ENCODE data around the gene CAMK2A.
"Not testable (repeated sequence)": the region's sequence is repeated elsewhere in the genome, so short reads cannot be mapped to it uniquely, and the experiment has no call there.

CAMK2A gene

GRCh38 chr5:150238646-150239045 is 50.9 kb downstream of the CAMK2A start:
- no peak for DNase-seq (ENCODE audit: low read depth)
- Histone ChIP-seq H3K27me3 (replicated peaks; ENCODE audit: control insufficient read depth, insufficient read depth, low read length) (no peaks in the 10 kb centered on the region), H3K4me3 (ENCODE audit: low read length) (no peak overlapping the region), H3K9ac (ENCODE audit: low read length) (no peak overlapping the region), H3K9me3 (ENCODE audit: control insufficient read depth, low read length) (no peaks in the 10 kb centered on the region), H3K4me1 (ENCODE audit: control insufficient read depth, insufficient read depth, low read length) (no peaks in the 10 kb centered on the region), H3K36me3 (ENCODE audit: control insufficient read depth, insufficient read depth, low read length, severe bottlenecking) (no peaks in the 10 kb centered on the region)

- no peak overlapping the region for H3K4me3 ChIP-seq (ENCODE audit: low read length)
- H3K27me3 ChIP-seq (replicated peaks; ENCODE audit: control insufficient read depth, insufficient read depth, low read length) = no peaks in the 10 kb centered on the region
- no peak for DNase-seq (ENCODE audit: low read depth)
- H3K9me3 ChIP-seq (ENCODE audit: control insufficient read depth, low read length) = no peaks in the 10 kb centered on the region
- no peaks in the 10 kb centered on the region for H3K36me3 ChIP-seq (ENCODE audit: control insufficient read depth, insufficient read depth, low read length, severe bottlenecking)
- H3K4me1 ChIP-seq (ENCODE audit: control insufficient read depth, insufficient read depth, low read length) = no peaks in the 10 kb centered on the region
- no peak overlapping the region for H3K9ac ChIP-seq (ENCODE audit: low read length)
These were observed 52.4 kb downstream of the CAMK2A start for GRCh38 chr5:150236981-150237754.

- Histone ChIP-seq H3K36me3 (ENCODE audit: control insufficient read depth, insufficient read depth, low read length, severe bottlenecking) (no peaks in the 10 kb centered on the region), H3K27me3 (replicated peaks; ENCODE audit: control insufficient read depth, insufficient read depth, low read length) (no peaks in the 10 kb centered on the region), H3K9ac (ENCODE audit: low read length) (no peak overlapping the region), H3K4me1 (ENCODE audit: control insufficient read depth, insufficient read depth, low read length) (no peaks in the 10 kb centered on the region), H3K4me3 (ENCODE audit: low read length) (no peak overlapping the region), H3K9me3 (ENCODE audit: control insufficient read depth, low read length) (no peaks in the 10 kb centered on the region)
- DNase-seq (ENCODE audit: low read depth) = no peak
These were observed 53.3 kb downstream of the CAMK2A start for GRCh38 chr5:150236313-150236712.

- Histone ChIP-seq H3K4me1 (ENCODE audit: control insufficient read depth, insufficient read depth, low read length) (no peaks in the 10 kb centered on the region), H3K4me3 (ENCODE audit: low read length) (no peak overlapping the region), H3K9me3 (ENCODE audit: control insufficient read depth, low read length) (no peaks in the 10 kb centered on the region), H3K9ac (ENCODE audit: low read length) (no peak overlapping the region), H3K36me3 (ENCODE audit: control insufficient read depth, insufficient read depth, low read length, severe bottlenecking) (no peaks in the 10 kb centered on the region), H3K27me3 (replicated peaks; ENCODE audit: control insufficient read depth, insufficient read depth, low read length) (no peaks in the 10 kb centered on the region)
- DNase-seq (ENCODE audit: low read depth) = no peak
These were observed 54.1 kb downstream of the CAMK2A start for GRCh38 chr5:150235500-150235854.

- DNase-seq (ENCODE audit: low read depth) = no peak
- Histone ChIP-seq H3K4me3 (ENCODE audit: low read length) (no peak overlapping the region), H3K9me3 (ENCODE audit: control insufficient read depth, low read length) (no peaks in the 10 kb centered on the region), H3K9ac (ENCODE audit: low read length) (no peak overlapping the region), H3K36me3 (ENCODE audit: control insufficient read depth, insufficient read depth, low read length, severe bottlenecking) (no peaks in the 10 kb centered on the region), H3K27me3 (replicated peaks; ENCODE audit: control insufficient read depth, insufficient read depth, low read length) (no peaks in the 10 kb centered on the region), H3K4me1 (ENCODE audit: control insufficient read depth, insufficient read depth, low read length) (no peaks in the 10 kb centered on the region)
These were observed 54.7 kb downstream of the CAMK2A start for GRCh38 chr5:150234576-150235499.

GRCh38 chr5:150233706-150234105 is 55.9 kb downstream of the CAMK2A start:
- H3K4me1 ChIP-seq (ENCODE audit: control insufficient read depth, insufficient read depth, low read length); H3K4me3 ChIP-seq (ENCODE audit: low read length); H3K9me3 ChIP-seq (ENCODE audit: control insufficient read depth, low read length); DNase-seq (ENCODE audit: low read depth); H3K36me3 ChIP-seq (ENCODE audit: control insufficient read depth, insufficient read depth, low read length, severe bottlenecking); H3K9ac ChIP-seq (ENCODE audit: low read length); H3K27me3 ChIP-seq (replicated peaks; ENCODE audit: control insufficient read depth, insufficient read depth, low read length): not testable (repeated sequence)

GRCh38 chr5:150230842-150231241 is 58.7 kb downstream of the CAMK2A start:
- no peak overlapping the region for H3K9ac ChIP-seq (ENCODE audit: low read length)
- no peaks in the 10 kb centered on the region for H3K9me3 ChIP-seq (ENCODE audit: control insufficient read depth, low read length)
- H3K4me3 ChIP-seq (ENCODE audit: low read length) = no peak overlapping the region
- H3K27me3 ChIP-seq (replicated peaks; ENCODE audit: control insufficient read depth, insufficient read depth, low read length) = no peaks in the 10 kb centered on the region
- no peak for DNase-seq (ENCODE audit: low read depth)
- H3K36me3 ChIP-seq (ENCODE audit: control insufficient read depth, insufficient read depth, low read length, severe bottlenecking) = no peaks in the 10 kb centered on the region
- peaks cover 8% of the 10 kb centered on the region for H3K4me1 ChIP-seq (ENCODE audit: control insufficient read depth, insufficient read depth, low read length)

- no peak for DNase-seq (ENCODE audit: low read depth)
- no peak overlapping the region for H3K9ac ChIP-seq (ENCODE audit: low read length)
- no peak overlapping the region for H3K4me3 ChIP-seq (ENCODE audit: low read length)
- no peaks in the 10 kb centered on the region for H3K36me3 ChIP-seq (ENCODE audit: control insufficient read depth, insufficient read depth, low read length, severe bottlenecking)
- H3K9me3 ChIP-seq (ENCODE audit: control insufficient read depth, low read length) = no peaks in the 10 kb centered on the region
- H3K4me1 ChIP-seq (ENCODE audit: control insufficient read depth, insufficient read depth, low read length) = peaks cover 8% of the 10 kb centered on the region
- H3K27me3 ChIP-seq (replicated peaks; ENCODE audit: control insufficient read depth, insufficient read depth, low read length) = no peaks in the 10 kb centered on the region
These were observed 60.0 kb downstream of the CAMK2A start for GRCh38 chr5:150229571-150229970.

GRCh38 chr5:150227606-150228273 is 61.8 kb downstream of the CAMK2A start:
- H3K4me3 ChIP-seq (ENCODE audit: low read length) = no peak overlapping the region
- H3K4me1 ChIP-seq (ENCODE audit: control insufficient read depth, insufficient read depth, low read length) = peaks cover 8% of the 10 kb centered on the region
- H3K9ac ChIP-seq (ENCODE audit: low read length) = no peak overlapping the region
- no peaks in the 10 kb centered on the region for H3K36me3 ChIP-seq (ENCODE audit: control insufficient read depth, insufficient read depth, low read length, severe bottlenecking)
- H3K9me3 ChIP-seq (ENCODE audit: control insufficient read depth, low read length) = no peaks in the 10 kb centered on the region
- no peaks in the 10 kb centered on the region for H3K27me3 ChIP-seq (replicated peaks; ENCODE audit: control insufficient read depth, insufficient read depth, low read length)
- DNase-seq (ENCODE audit: low read depth) = peak; percentile 77

- H3K27me3 ChIP-seq (replicated peaks; ENCODE audit: control insufficient read depth, insufficient read depth, low read length) = no peaks in the 10 kb centered on the region
- no peak overlapping the region for H3K4me3 ChIP-seq (ENCODE audit: low read length)
- H3K4me1 ChIP-seq (ENCODE audit: control insufficient read depth, insufficient read depth, low read length) = peaks cover 8% of the 10 kb centered on the region
- no peaks in the 10 kb centered on the region for H3K36me3 ChIP-seq (ENCODE audit: control insufficient read depth, insufficient read depth, low read length, severe bottlenecking)
- DNase-seq (ENCODE audit: low read depth) = no peak
- no peak overlapping the region for H3K9ac ChIP-seq (ENCODE audit: low read length)
- no peaks in the 10 kb centered on the region for H3K9me3 ChIP-seq (ENCODE audit: control insufficient read depth, low read length)
These were observed 62.5 kb downstream of the CAMK2A start for GRCh38 chr5:150227036-150227435.

GRCh38 chr5:150224483-150225027 is 65.0 kb downstream of the CAMK2A start:
- Histone ChIP-seq H3K4me3 (ENCODE audit: low read length) (no peak overlapping the region), H3K36me3 (ENCODE audit: control insufficient read depth, insufficient read depth, low read length, severe bottlenecking) (no peaks in the 10 kb centered on the region), H3K4me1 (ENCODE audit: control insufficient read depth, insufficient read depth, low read length) (peaks cover 8% of the 10 kb centered on the region), H3K9me3 (ENCODE audit: control insufficient read depth, low read length) (no peaks in the 10 kb centered on the region), H3K9ac (ENCODE audit: low read length) (no peak overlapping the region), H3K27me3 (replicated peaks; ENCODE audit: control insufficient read depth, insufficient read depth, low read length) (no peaks in the 10 kb centered on the region)
- no peak for DNase-seq (ENCODE audit: low read depth)
